Hepatocyte (in vitro differentiated cells): ENCODE measurements around the gene ZMYM5.
A peak's percentile ranks its signal among the peaks of the same experiment; 100 is the strongest.

Source experiments
- EZH2 ChIP-seq: fragments of 200-600 bp; sonication (generic); IDR thresholded peaks from 2 replicates; pipeline ENCODE4 v1.6.1; 2016; ENCODE audit warnings: antibody characterized with exemption, mild to moderate bottlenecking, borderline replicate concordance
- TF ChIP-seq, protein P1 (sequence below): fragments of 200-600 bp; sonication (generic); IDR thresholded peaks from 2 replicates; pipeline ENCODE4 v1.5.1; 2016; ENCODE audit warnings: antibody characterized with exemption, mild to moderate bottlenecking; ENCODE audit not compliant: poor library complexity

GRCh38 chr13:19864746-19865309, 1.4 kb upstream of the ZMYM5 start:
- TF ChIP-seq, protein P1, sequence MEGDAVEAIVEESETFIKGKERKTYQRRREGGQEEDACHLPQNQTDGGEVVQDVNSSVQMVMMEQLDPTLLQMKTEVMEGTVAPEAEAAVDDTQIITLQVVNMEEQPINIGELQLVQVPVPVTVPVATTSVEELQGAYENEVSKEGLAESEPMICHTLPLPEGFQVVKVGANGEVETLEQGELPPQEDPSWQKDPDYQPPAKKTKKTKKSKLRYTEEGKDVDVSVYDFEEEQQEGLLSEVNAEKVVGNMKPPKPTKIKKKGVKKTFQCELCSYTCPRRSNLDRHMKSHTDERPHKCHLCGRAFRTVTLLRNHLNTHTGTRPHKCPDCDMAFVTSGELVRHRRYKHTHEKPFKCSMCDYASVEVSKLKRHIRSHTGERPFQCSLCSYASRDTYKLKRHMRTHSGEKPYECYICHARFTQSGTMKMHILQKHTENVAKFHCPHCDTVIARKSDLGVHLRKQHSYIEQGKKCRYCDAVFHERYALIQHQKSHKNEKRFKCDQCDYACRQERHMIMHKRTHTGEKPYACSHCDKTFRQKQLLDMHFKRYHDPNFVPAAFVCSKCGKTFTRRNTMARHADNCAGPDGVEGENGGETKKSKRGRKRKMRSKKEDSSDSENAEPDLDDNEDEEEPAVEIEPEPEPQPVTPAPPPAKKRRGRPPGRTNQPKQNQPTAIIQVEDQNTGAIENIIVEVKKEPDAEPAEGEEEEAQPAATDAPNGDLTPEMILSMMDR = peak; percentile 35
- no peak for TF ChIP-seq EZH2
